A549 (cell line): ENCODE data around the gene MED10.

Experiments used
- CTCF ChIP-seq: fragments of >200 bp; sonication (Bioruptor Twin); formaldehyde crosslinking; IDR thresholded peaks from 3 replicates; pipeline ENCODE4 v1.5.1; 2016
- POLR2A ChIP-seq: IDR thresholded peaks from 2 replicates; pipeline ENCODE4 v1.6.1; 2012; ENCODE audit warnings: mild to moderate bottlenecking, low read length
- TF ChIP-seq, protein P1 (sequence below): fragments of 200-600 bp; sonication (generic); IDR thresholded peaks from 2 replicates; pipeline ENCODE4 v1.6.1; 2016; ENCODE audit warnings: antibody characterized with exemption, mild to moderate bottlenecking, moderate library complexity

- TF ChIP-seq POLR2A (no peak), CTCF (no peak)
- TF ChIP-seq, protein P1, sequence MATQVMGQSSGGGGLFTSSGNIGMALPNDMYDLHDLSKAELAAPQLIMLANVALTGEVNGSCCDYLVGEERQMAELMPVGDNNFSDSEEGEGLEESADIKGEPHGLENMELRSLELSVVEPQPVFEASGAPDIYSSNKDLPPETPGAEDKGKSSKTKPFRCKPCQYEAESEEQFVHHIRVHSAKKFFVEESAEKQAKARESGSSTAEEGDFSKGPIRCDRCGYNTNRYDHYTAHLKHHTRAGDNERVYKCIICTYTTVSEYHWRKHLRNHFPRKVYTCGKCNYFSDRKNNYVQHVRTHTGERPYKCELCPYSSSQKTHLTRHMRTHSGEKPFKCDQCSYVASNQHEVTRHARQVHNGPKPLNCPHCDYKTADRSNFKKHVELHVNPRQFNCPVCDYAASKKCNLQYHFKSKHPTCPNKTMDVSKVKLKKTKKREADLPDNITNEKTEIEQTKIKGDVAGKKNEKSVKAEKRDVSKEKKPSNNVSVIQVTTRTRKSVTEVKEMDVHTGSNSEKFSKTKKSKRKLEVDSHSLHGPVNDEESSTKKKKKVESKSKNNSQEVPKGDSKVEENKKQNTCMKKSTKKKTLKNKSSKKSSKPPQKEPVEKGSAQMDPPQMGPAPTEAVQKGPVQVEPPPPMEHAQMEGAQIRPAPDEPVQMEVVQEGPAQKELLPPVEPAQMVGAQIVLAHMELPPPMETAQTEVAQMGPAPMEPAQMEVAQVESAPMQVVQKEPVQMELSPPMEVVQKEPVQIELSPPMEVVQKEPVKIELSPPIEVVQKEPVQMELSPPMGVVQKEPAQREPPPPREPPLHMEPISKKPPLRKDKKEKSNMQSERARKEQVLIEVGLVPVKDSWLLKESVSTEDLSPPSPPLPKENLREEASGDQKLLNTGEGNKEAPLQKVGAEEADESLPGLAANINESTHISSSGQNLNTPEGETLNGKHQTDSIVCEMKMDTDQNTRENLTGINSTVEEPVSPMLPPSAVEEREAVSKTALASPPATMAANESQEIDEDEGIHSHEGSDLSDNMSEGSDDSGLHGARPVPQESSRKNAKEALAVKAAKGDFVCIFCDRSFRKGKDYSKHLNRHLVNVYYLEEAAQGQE, result no peak
These were observed 45.8 kb upstream of the MED10 start for GRCh38 chr5:6424110-6424659.
